GM19468 (cell line): ENCODE measurements around the gene QPRT.
"Not testable (repeated sequence)": the region's sequence is repeated elsewhere in the genome, so short reads cannot be mapped to it uniquely, and the experiment has no call there.

Source experiments
- ATAC-seq: cut with Tn5 transposase; IDR thresholded peaks from one replicate; pipeline ENCODE4 v1.9.1; 2021; ENCODE audit warnings: mild to moderate bottlenecking, moderate library complexity, moderate number of reproducible peaks; ENCODE audit not compliant: unreplicated experiment; ENCODE audit errors: extremely low read depth

The QPRT gene

GRCh38 chr16:29662000-29662728 lies 16.8 kb upstream of the QPRT start:
- no peak for ATAC-seq

GRCh38 chr16:29662729-29663015 lies 16.3 kb upstream of the QPRT start:
- ATAC-seq, result no peak

GRCh38 chr16:29663016-29663806 lies 15.8 kb upstream of the QPRT start, which contains the start of gene SPN:
TSS of gene SPN (plus strand) at chr16:29663247. CDS start at chr16:29663729, 482 bp downstream.
- ATAC-seq, result no peak

GRCh38 chr16:29663807-29664090 lies 15.2 kb upstream of the QPRT start:
- ATAC-seq, result no peak

GRCh38 chr16:29664091-29664921 lies 14.7 kb upstream of the QPRT start:
- no peak for ATAC-seq

- no peak for ATAC-seq
These were observed 13.5 kb upstream of the QPRT start for GRCh38 chr16:29665294-29666077.

- ATAC-seq, result not testable (repeated sequence)
These were observed 11.7 kb upstream of the QPRT start for GRCh38 chr16:29667322-29667610.

GRCh38 chr16:29667755-29668154 lies 11.2 kb upstream of the QPRT start:
- ATAC-seq, result no peak

GRCh38 chr16:29668267-29668666 lies 10.7 kb upstream of the QPRT start:
- ATAC-seq, result no peak

GRCh38 chr16:29673501-29673900 lies 5.5 kb upstream of the QPRT start:
- no peak for ATAC-seq

GRCh38 chr16:29674188-29674587 lies 4.8 kb upstream of the QPRT start:
- no peak for ATAC-seq

- ATAC-seq, result no peak
These were observed 3.0 kb upstream of the QPRT start for GRCh38 chr16:29675811-29676643.

- no peak for ATAC-seq
These were observed 1.8 kb upstream of the QPRT start for GRCh38 chr16:29676989-29677785.

GRCh38 chr16:29680180-29680598 lies 1.2 kb downstream of the QPRT start:
- ATAC-seq, result no peak

GRCh38 chr16:29683543-29684090 lies 4.6 kb downstream of the QPRT start:
- ATAC-seq, result no peak

- no peak for ATAC-seq
These were observed 5.7 kb downstream of the QPRT start for GRCh38 chr16:29684679-29685078.

GRCh38 chr16:29686740-29687332 lies 7.9 kb downstream of the QPRT start:
- no peak for ATAC-seq

- ATAC-seq, result no peak
These were observed 8.8 kb downstream of the QPRT start for GRCh38 chr16:29687755-29688154.
